IMR-90 (cell line): ENCODE measurements around the gene DAZ4. TPM values are rescaled to one million over a fixed set of nuclear protein-coding genes. Genes with fewer than 3 reads are reported as not detected.
"Not testable (repeated sequence)": the region's sequence is repeated elsewhere in the genome, so short reads cannot be mapped to it uniquely, and the experiment has no call there.

Source experiments
- ATAC-seq: fragments of 200-7000 bp; cut with Tn5 transposase; 2 replicates; pipeline ENCODE4 v1.9.1; 2020; ENCODE audit warnings: low read depth, mild to moderate bottlenecking, moderate library complexity
- BruUV-seq: library from RNA; stranded (reverse); fragments of 400-500 nt; replicated peaks from 2 replicates; lab custom pipeline; 2021; lab: Mats Ljungman, UMichigan
- CTCF ChIA-PET: fragments of 300-600 bp; formaldehyde crosslinking; extraction: SDS; loops from one replicate; lab custom pipeline; 2021; ENCODE audit warnings: antibody characterized with exemption; lab: Yijun Ruan, JAX
- POLR2A ChIA-PET: fragments of 300-600 bp; sonication (Branson Sonifier 250); formaldehyde crosslinking; loops from one replicate; lab custom pipeline; 2022; ENCODE audit warnings: antibody characterized with exemption; ENCODE audit not compliant: unreplicated experiment; lab: Charles Lee
- DNase-seq: peaks from one replicate; pipeline ENCODE4 v3.0.0; 2013
- H2AFZ ChIP-seq: replicated peaks from 2 replicates; pipeline ENCODE3; 2013; ENCODE audit warnings: low read length, mild to moderate bottlenecking; ENCODE audit not compliant: poor library complexity
- H2AK5ac ChIP-seq: 2 replicates; pipeline ENCODE4 v1.6.1; 2013; ENCODE audit warnings: low read depth, low read length, inconsistent platforms
- H2AK9ac ChIP-seq: replicated peaks from 2 replicates; pipeline ENCODE3; 2013; ENCODE audit warnings: mild to moderate bottlenecking, low read depth, low read length, moderate library complexity; ENCODE audit not compliant: poor library complexity
- H2BK120ac ChIP-seq: 2 replicates; pipeline ENCODE4 v1.6.1; 2013; ENCODE audit warnings: low read depth, low read length, inconsistent platforms
- H2BK15ac ChIP-seq: 3 replicates; pipeline ENCODE4 v1.6.1; 2013; ENCODE audit warnings: low read depth, low read length, inconsistent platforms
- H2BK20ac ChIP-seq: 2 replicates; pipeline ENCODE4 v1.6.1; 2013; ENCODE audit warnings: low read depth, mild to moderate bottlenecking, inconsistent platforms, low read length, moderate library complexity
- H2BK5ac ChIP-seq: 2 replicates; pipeline ENCODE4 v1.6.1; 2013; ENCODE audit warnings: mild to moderate bottlenecking, low read depth, low read length, inconsistent platforms; ENCODE audit not compliant: poor library complexity, severe bottlenecking
- H3K14ac ChIP-seq: replicated peaks from 2 replicates; pipeline ENCODE4 v1.6.1; 2013; ENCODE audit warnings: low read depth, low read length, inconsistent platforms
- H3K18ac ChIP-seq: 2 replicates; pipeline ENCODE4 v1.6.1; 2013; ENCODE audit warnings: low read depth, low read length, control low read depth
- H3K23ac ChIP-seq: 2 replicates; pipeline ENCODE4 v1.6.1; 2013; ENCODE audit warnings: low read depth, low read length, inconsistent platforms
- H3K27ac ChIP-seq: 2 replicates; pipeline ENCODE4 v1.5.1; 2013; ENCODE audit warnings: mild to moderate bottlenecking, control low read depth, low read length; ENCODE audit not compliant: insufficient read depth
- H3K27me3 ChIP-seq: 2 replicates; pipeline ENCODE4 v1.6.1; 2013; ENCODE audit warnings: low read length; ENCODE audit not compliant: control insufficient read depth, insufficient read depth
- H3K36me3 ChIP-seq: 2 replicates; pipeline ENCODE4 v1.6.1; 2013; ENCODE audit warnings: low read length, mixed read lengths; ENCODE audit not compliant: control insufficient read depth, insufficient read depth
- H3K4ac ChIP-seq: 2 replicates; pipeline ENCODE4 v1.6.1; 2013; ENCODE audit warnings: low read depth, low read length, inconsistent platforms
- H3K4me1 ChIP-seq: 2 replicates; pipeline ENCODE4 v1.6.1; 2013; ENCODE audit warnings: low read length, mixed read lengths; ENCODE audit not compliant: control insufficient read depth, insufficient read depth
- H3K4me2 ChIP-seq: 2 replicates; pipeline ENCODE4 v1.6.1; 2013; ENCODE audit warnings: low read depth, mild to moderate bottlenecking, control low read depth, low read length, moderate library complexity
- H3K4me3 ChIP-seq: 2 replicates; pipeline ENCODE4 v1.5.1; 2013; ENCODE audit warnings: low read depth, mild to moderate bottlenecking, control low read depth, low read length, moderate library complexity; ENCODE audit not compliant: insufficient read depth
- H3K56ac ChIP-seq: 2 replicates; pipeline ENCODE4 v1.6.1; 2013; ENCODE audit warnings: low read length, inconsistent platforms; ENCODE audit not compliant: insufficient read depth; ENCODE audit errors: extremely low read depth
- H3K79me1 ChIP-seq, 2 experiments: 2 replicates each; pipeline ENCODE4 v1.6.1; 2013; ENCODE audit warnings: low read length in 2 of 2, inconsistent platforms in 1 of 2, low read depth in 1 of 2
- H3K9ac ChIP-seq: 2 replicates; pipeline ENCODE4 v1.6.1; 2013; ENCODE audit warnings: low read depth, low read length, control low read depth
- H3K9me1 ChIP-seq: 2 replicates; pipeline ENCODE4 v1.6.1; 2013; ENCODE audit warnings: low read length, inconsistent platforms; ENCODE audit not compliant: insufficient read depth
- H3K9me3 ChIP-seq: 2 replicates; pipeline ENCODE4 v1.6.1; 2013; ENCODE audit warnings: low read length; ENCODE audit not compliant: control insufficient read depth, insufficient read depth
- H4K20me1 ChIP-seq: 2 replicates; pipeline ENCODE4 v1.6.1; 2013; ENCODE audit warnings: low read length, inconsistent platforms; ENCODE audit not compliant: insufficient read depth
- H4K5ac ChIP-seq: 2 replicates; pipeline ENCODE4 v1.6.1; 2013; ENCODE audit warnings: mild to moderate bottlenecking, low read depth, low read length, control low read depth
- H4K8ac ChIP-seq, 2 experiments: 2 replicates each; pipeline ENCODE4 v1.6.1; 2013; ENCODE audit warnings: low read depth in 2 of 2, low read length in 2 of 2, control low read depth in 1 of 2, inconsistent platforms in 1 of 2
- H4K91ac ChIP-seq: 2 replicates; pipeline ENCODE4 v1.6.1; 2013; ENCODE audit warnings: low read depth, low read length, inconsistent platforms; ENCODE audit not compliant: insufficient read depth
- WGBS, 2 experiments: methylation state at CpG; one replicate each; pipeline versions ENCODE4 v1.1.5 to v1.1.7; 2013; ENCODE audit warnings: missing lambda C conversion rate in 2 of 2; ENCODE audit not compliant: insufficient read length in 1 of 2; ENCODE audit errors: extremely low coverage in 2 of 2; 5-methylcytosine and 5-hydroxymethylcytosine counted together
- dilution Hi-C: fragments of 300-500 bp; cut with HindIII; formaldehyde crosslinking; loops from one replicate; pipeline ENCODE4 v1.14.3; 2018; ENCODE audit warnings: low sequenced_read_pairs; ENCODE audit not compliant: unreplicated experiment
- in situ Hi-C: fragments of 300-500 bp; cut with MboI; formaldehyde crosslinking; loops from 3 replicates; pipeline ENCODE4 v1.14.3; 2019; ENCODE audit warnings: low sequenced_read_pairs, inconsistent platforms, mixed read lengths
- intact Hi-C: fragments of 100-400 bp; cut with micrococcal nuclease; formaldehyde crosslinking; loops from 2 replicates; pipeline ENCODE4 v1.10.0; 2022
- polyA plus RNA-seq, 3 experiments: library from polyadenylated mRNA; depleted of rRNA; stranded (reverse); fragments of >200 nt; gene quantifications; 2 replicates each; pipeline ENCODE4 v1.2.3, GENCODE V29; 2012; ENCODE audit warnings: low replicate concordance in 1 of 3
- total RNA-seq: library from RNA; depleted of rRNA; stranded (reverse); fragments of >200 nt; gene quantifications from 2 replicates; pipeline ENCODE4 v1.2.3, GENCODE V29; 2012; rRNA removed

DAZ4 gene
- total and polyA plus RNA-seq, 2 of the 4 experiments (the other 2 are of a cell fraction), result not detected

GRCh38 chrY:24825069-24825468 is 8.7 kb upstream of the DAZ4 start:
- intact Hi-C loops, CTCF ChIA-PET: not testable (repeated sequence)

More at GRCh38 chrY:24825069-24825468, 8.7 kb upstream of the DAZ4 start:
- H3K18ac ChIP-seq, H3K4ac ChIP-seq, H3K4me1 ChIP-seq, H3K14ac ChIP-seq, H2BK5ac ChIP-seq, H3K4me3 ChIP-seq, H3K27me3 ChIP-seq, H2BK15ac ChIP-seq, H3K36me3 ChIP-seq, POLR2A ChIA-PET, H4K8ac ChIP-seq, H4K5ac ChIP-seq, H3K27ac ChIP-seq, ATAC-seq, BruUV-seq, H4K20me1 ChIP-seq, H2BK20ac ChIP-seq, dilution Hi-C loops, H3K79me1 ChIP-seq, H2BK120ac ChIP-seq, H3K4me2 ChIP-seq, H3K23ac ChIP-seq, H3K9me3 ChIP-seq, H3K56ac ChIP-seq, H2AK9ac ChIP-seq, DNase-seq, H2AFZ ChIP-seq, H3K9me1 ChIP-seq, in situ Hi-C loops, H4K91ac ChIP-seq, H3K9ac ChIP-seq, H2AK5ac ChIP-seq: not testable (repeated sequence)
- WGBS, 2 experiments, result no CpG with 5 or more reads among the region's 4 CpGs

Other genes with a start within 250 kb of the DAZ4 start
- gene BPY2B, start 215.9 kb upstream of the DAZ4 start, total RNA-seq, result not detected in 2 replicates
- not detected in 2 replicates for gene BPY2B, start 215.9 kb upstream of the DAZ4 start, polyA plus RNA-seq (2012; rRNA removed)
- gene DAZ3, start 20.5 kb upstream of the DAZ4 start, total RNA-seq, result not detected in 2 replicates
- gene DAZ3, start 20.5 kb upstream of the DAZ4 start, polyA plus RNA-seq (2012; rRNA removed), result not detected in 2 replicates
- gene BPY2C, start 218.2 kb downstream of the DAZ4 start, total RNA-seq, result not detected in 2 replicates
- not detected in 2 replicates for gene BPY2C, start 218.2 kb downstream of the DAZ4 start, polyA plus RNA-seq (2012; rRNA removed)